SK-N-SH (cell line): ENCODE data around the gene EDN2.

Experiments
- FOXJ3 ChIP-seq: sonication (generic); formaldehyde crosslinking; IDR thresholded peaks from 2 replicates; pipeline ENCODE4 v1.5.1; 2020; ENCODE audit warnings: mild to moderate bottlenecking, missing genetic modification reagents
- NFIC ChIP-seq: IDR thresholded peaks from 2 replicates; pipeline ENCODE4 v1.4.0; 2012; ENCODE audit warnings: borderline replicate concordance
- RAD21 ChIP-seq: IDR thresholded peaks from 2 replicates; pipeline ENCODE4 v1.6.1; 2012; ENCODE audit warnings: mild to moderate bottlenecking, low read length
- RFX5 ChIP-seq: IDR thresholded peaks from 2 replicates; pipeline ENCODE4 v1.6.1; 2012; ENCODE audit warnings: mild to moderate bottlenecking, improper control_type of control experiment, low read length
- TCF12 ChIP-seq: IDR thresholded peaks from 2 replicates; pipeline ENCODE4 v1.4.0; 2012
- TF ChIP-seq, protein P1 (sequence below): IDR thresholded peaks from 2 replicates; pipeline ENCODE4 v1.4.0; 2012; ENCODE audit warnings: low read depth, borderline replicate concordance
- TF ChIP-seq, protein P2 (sequence below): fragments of 200-600 bp; sonication (generic); IDR thresholded peaks from 2 replicates; pipeline ENCODE4 v1.6.1; 2017; ENCODE audit warnings: antibody characterized with exemption, mild to moderate bottlenecking, moderate library complexity
- TF ChIP-seq, protein P3 (sequence below): IDR thresholded peaks from 2 replicates; pipeline ENCODE4 v1.4.0; 2012; ENCODE audit warnings: low read depth

DNA sequence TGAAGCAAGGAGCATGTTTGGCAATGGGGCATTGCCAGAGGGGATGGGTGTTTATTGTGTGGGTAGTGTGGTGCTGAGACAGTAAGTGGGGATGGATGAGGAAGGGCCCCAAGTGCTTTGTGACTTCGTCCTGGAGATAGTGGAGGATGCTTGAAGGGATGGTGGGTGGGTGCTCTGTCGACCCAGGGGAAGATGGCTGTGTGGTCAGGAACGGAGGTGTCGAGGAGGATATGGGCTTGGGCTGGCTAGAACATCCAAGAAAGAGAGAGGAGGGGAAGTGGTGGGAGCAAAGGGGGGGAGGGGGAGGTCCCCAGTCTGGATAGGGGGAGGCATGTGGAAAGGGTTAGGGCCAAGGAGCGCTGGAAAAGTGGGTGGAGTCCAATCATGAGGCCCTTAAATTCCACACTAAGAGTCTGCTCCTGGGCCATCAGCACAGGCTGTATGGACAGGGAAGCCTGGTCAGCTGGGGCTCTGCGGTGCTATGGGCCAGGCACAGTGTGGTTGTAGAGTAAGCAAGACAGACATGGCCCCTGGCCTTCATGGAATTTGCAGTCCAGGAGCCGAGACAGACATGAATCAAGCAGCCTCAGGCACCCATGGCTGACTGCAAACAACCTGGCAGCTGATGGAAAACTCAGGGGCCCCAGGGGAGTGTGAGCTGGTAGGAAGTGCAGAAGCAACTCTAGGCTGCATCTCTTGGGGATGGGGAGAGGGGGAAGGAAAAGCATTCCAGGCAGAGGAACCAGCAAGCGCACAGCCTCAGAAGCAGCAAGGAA is 36.3 kb downstream of the EDN2 start:
- TF ChIP-seq, protein P1, sequence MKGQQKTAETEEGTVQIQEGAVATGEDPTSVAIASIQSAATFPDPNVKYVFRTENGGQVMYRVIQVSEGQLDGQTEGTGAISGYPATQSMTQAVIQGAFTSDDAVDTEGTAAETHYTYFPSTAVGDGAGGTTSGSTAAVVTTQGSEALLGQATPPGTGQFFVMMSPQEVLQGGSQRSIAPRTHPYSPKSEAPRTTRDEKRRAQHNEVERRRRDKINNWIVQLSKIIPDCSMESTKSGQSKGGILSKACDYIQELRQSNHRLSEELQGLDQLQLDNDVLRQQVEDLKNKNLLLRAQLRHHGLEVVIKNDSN, result no peak
- TF ChIP-seq, protein P2, sequence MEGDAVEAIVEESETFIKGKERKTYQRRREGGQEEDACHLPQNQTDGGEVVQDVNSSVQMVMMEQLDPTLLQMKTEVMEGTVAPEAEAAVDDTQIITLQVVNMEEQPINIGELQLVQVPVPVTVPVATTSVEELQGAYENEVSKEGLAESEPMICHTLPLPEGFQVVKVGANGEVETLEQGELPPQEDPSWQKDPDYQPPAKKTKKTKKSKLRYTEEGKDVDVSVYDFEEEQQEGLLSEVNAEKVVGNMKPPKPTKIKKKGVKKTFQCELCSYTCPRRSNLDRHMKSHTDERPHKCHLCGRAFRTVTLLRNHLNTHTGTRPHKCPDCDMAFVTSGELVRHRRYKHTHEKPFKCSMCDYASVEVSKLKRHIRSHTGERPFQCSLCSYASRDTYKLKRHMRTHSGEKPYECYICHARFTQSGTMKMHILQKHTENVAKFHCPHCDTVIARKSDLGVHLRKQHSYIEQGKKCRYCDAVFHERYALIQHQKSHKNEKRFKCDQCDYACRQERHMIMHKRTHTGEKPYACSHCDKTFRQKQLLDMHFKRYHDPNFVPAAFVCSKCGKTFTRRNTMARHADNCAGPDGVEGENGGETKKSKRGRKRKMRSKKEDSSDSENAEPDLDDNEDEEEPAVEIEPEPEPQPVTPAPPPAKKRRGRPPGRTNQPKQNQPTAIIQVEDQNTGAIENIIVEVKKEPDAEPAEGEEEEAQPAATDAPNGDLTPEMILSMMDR, result no peak
- TF ChIP-seq RFX5, result no peak
- no peak for TF ChIP-seq RAD21
- no peak for TF ChIP-seq TCF12
- no peak for TF ChIP-seq FOXJ3 (CRISPR knock-in tag)
- TF ChIP-seq NFIC, result no peak
- TF ChIP-seq, protein P3, sequence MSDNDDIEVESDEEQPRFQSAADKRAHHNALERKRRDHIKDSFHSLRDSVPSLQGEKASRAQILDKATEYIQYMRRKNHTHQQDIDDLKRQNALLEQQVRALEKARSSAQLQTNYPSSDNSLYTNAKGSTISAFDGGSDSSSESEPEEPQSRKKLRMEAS, result no peak
